ENCODE measurements around the gene PLAC9.

The PLAC9 gene

DNA sequence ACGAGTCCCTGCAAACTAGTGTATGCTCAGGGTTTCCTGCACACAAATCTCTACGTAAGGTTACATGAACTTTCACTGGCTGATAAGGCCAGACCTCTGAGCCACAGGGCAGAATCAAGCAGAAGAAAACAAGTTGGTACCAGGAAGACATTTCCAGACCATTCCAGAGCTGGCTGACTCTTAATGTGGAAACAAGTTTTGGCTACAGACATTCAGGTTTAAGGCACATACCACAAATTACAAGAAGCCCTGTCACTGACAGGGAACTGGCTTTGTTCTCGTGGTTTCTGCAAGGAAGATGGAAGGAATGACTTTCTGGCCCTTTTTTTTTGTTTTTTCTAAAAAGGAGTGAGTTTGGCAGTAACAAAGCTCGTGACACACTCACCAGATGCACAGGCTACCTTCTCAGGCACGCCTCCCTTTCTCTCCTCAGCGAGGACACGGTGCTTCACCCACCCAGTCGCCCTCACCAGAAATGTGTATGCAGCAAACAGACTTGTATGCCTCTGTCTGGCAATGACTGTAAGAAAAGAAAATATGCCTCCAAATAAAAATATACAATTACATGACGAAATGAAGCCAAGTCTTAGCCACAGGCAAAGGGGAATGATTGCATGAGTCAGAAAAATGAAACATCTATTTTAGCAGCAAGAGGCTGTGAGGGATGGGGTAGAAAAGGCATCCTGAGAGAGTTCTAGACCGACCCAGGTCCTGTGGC, 22.6 kb downstream of the PLAC9 start:
- no peak overlapping the region for H3K4me3 ChIP-seq (ENCODE audit: low read depth, low read length)
- no peaks in the 10 kb centered on the region for H3K4me1 ChIP-seq (ENCODE audit: control insufficient read depth, insufficient read depth, low read length)
- H3K9ac ChIP-seq (ENCODE audit: low read depth, low read length): no peak overlapping the region
- H3K36me3 ChIP-seq (ENCODE audit: control insufficient read depth, insufficient read depth, low read length): peaks cover 24% of the 10 kb centered on the region
- H3K9me3 ChIP-seq (ENCODE audit: control insufficient read depth, insufficient read depth, low read length): no peaks in the 10 kb centered on the region
- H3K27me3 ChIP-seq (ENCODE audit: control insufficient read depth, insufficient read depth, low read length): no peaks in the 10 kb centered on the region

DNA sequence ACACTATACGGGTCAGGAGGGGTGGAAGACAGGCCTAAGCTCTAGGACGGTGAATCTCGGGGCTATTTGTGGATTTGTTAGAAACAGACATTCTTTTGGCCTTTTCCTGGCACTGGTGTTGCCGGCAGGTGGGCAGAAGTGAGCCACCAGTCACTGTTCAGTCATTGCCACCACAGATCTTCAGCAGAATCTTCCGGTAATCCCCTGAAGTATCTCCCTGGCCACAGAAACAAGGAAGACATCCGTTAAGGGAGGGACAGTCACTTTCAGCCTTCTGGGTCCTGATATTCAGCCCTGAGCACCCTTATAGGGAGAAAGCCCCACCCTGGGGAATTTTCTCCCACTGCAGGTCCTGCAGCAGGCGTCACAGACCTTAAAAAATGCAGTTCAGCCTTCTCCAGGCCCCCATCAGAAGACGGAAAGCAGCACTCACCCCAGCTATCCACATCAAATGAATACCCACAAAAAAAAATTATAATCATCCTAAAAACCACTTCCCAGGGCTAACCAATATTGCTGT, 23.2 kb downstream of the PLAC9 start:
- Histone ChIP-seq H3K36me3 (ENCODE audit: control insufficient read depth, insufficient read depth, low read length) (peaks cover 24% of the 10 kb centered on the region), H3K9me3 (ENCODE audit: control insufficient read depth, insufficient read depth, low read length) (no peaks in the 10 kb centered on the region), H3K9ac (ENCODE audit: low read depth, low read length) (no peak overlapping the region), H3K4me1 (ENCODE audit: control insufficient read depth, insufficient read depth, low read length) (no peaks in the 10 kb centered on the region), H3K4me3 (ENCODE audit: low read depth, low read length) (no peak overlapping the region), H3K27me3 (ENCODE audit: control insufficient read depth, insufficient read depth, low read length) (no peaks in the 10 kb centered on the region)

DNA sequence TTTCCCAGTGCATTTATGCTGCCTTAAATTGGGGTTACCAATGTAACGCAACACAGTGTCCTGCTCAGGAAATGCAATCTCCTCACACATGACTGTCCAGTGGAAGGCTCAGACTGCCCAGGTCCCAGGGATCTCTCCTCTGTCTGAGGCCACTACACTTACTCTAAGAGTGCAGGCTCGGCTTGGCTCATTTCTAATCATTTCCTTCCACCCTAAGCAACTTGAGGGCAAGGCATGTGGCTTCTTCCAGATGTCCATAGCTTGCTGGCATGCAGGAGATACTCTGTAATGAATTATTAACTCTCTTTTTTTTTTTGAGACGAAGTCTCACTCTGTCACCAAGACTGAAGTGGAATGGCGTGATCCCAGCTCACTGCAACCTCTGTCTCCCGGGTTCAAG, 23.7 kb downstream of the PLAC9 start:
- Histone ChIP-seq H3K9ac (ENCODE audit: low read depth, low read length) (no peak overlapping the region), H3K36me3 (ENCODE audit: control insufficient read depth, insufficient read depth, low read length) (peaks cover 24% of the 10 kb centered on the region), H3K4me3 (ENCODE audit: low read depth, low read length) (no peak overlapping the region), H3K27me3 (ENCODE audit: control insufficient read depth, insufficient read depth, low read length) (no peaks in the 10 kb centered on the region), H3K4me1 (ENCODE audit: control insufficient read depth, insufficient read depth, low read length) (no peaks in the 10 kb centered on the region), H3K9me3 (ENCODE audit: control insufficient read depth, insufficient read depth, low read length) (no peaks in the 10 kb centered on the region)

DNA sequence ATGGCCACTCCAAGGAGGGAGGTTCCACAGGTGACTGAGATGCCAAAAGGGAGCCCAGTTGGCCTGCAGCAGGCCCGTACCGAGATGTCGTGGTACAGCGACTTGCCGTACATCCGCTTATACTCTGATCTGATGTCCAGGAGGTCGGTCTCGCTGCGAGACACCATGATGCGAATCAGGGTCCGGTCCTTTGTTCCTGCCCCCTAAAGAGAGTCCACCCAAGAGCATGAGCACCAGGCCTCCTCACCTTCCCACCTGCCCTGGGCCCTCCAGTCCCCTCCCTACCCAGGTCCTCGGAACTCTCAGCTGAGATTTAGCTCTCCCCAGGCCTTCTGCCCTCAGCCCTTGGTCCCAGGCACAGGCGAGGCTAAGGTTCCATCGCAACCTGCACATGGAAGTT, 25.0 kb downstream of the PLAC9 start:
- no peaks in the 10 kb centered on the region for H3K9me3 ChIP-seq (ENCODE audit: control insufficient read depth, insufficient read depth, low read length)
- H3K27me3 ChIP-seq (ENCODE audit: control insufficient read depth, insufficient read depth, low read length): no peaks in the 10 kb centered on the region
- H3K9ac ChIP-seq (ENCODE audit: low read depth, low read length): no peak overlapping the region
- H3K36me3 ChIP-seq (ENCODE audit: control insufficient read depth, insufficient read depth, low read length): peaks cover 24% of the 10 kb centered on the region
- peaks cover 3% of the 10 kb centered on the region for H3K4me1 ChIP-seq (ENCODE audit: control insufficient read depth, insufficient read depth, low read length)
- no peak overlapping the region for H3K4me3 ChIP-seq (ENCODE audit: low read depth, low read length)

DNA sequence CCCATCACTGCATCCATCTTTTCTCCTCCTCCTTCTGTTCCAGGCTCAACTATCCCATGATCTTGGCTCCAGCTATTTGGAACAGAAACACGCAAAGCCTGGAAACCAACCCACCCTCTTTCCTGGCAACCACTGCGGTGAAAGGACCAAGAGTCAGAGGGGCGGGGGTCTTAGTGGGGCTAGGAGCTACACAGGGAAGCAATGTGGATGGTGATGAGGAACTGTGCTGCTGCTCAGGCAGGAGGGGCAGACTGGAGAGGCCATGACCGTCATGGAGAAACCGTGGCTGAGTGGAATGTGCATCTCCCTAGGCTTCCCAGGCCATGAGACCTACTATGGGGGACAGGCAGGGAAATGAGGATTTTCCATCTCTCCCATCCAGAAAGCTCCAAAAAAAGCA, 25.6 kb downstream of the PLAC9 start:
- no peak overlapping the region for H3K4me3 ChIP-seq (ENCODE audit: low read depth, low read length)
- H3K9me3 ChIP-seq (ENCODE audit: control insufficient read depth, insufficient read depth, low read length): no peaks in the 10 kb centered on the region
- H3K9ac ChIP-seq (ENCODE audit: low read depth, low read length): no peak overlapping the region
- peaks cover 3% of the 10 kb centered on the region for H3K4me1 ChIP-seq (ENCODE audit: control insufficient read depth, insufficient read depth, low read length)
- peaks cover 24% of the 10 kb centered on the region for H3K36me3 ChIP-seq (ENCODE audit: control insufficient read depth, insufficient read depth, low read length)
- no peaks in the 10 kb centered on the region for H3K27me3 ChIP-seq (ENCODE audit: control insufficient read depth, insufficient read depth, low read length)

DNA sequence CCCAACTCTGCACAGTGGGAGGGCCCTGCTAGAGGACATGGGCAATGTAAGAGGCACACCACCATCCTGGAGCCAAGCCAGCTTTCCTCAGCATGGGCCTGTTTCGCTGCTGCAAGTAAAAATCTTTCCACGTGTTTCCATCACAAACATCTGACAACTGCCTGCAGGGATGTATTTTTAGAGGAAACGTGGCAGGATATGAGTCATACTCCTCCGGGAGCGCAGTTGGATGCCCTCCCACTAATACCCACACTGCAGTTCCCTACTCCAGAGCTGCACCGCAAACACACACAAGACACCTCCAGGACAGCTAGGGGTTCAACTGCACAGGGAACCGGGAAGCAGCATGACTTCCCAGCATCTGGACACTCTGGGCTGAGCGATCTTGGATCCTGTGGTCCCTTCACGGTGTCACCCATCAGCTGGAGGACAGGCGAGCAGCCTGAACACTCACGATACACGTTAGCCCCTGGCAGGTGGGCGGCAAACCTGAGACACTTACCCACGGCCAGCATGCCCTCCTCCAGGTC, 26.1 kb downstream of the PLAC9 start:
- no peaks in the 10 kb centered on the region for H3K27me3 ChIP-seq (ENCODE audit: control insufficient read depth, insufficient read depth, low read length)
- no peaks in the 10 kb centered on the region for H3K9me3 ChIP-seq (ENCODE audit: control insufficient read depth, insufficient read depth, low read length)
- H3K9ac ChIP-seq (ENCODE audit: low read depth, low read length): no peak overlapping the region
- H3K4me3 ChIP-seq (ENCODE audit: low read depth, low read length): no peak overlapping the region
- peaks cover 24% of the 10 kb centered on the region for H3K36me3 ChIP-seq (ENCODE audit: control insufficient read depth, insufficient read depth, low read length)
- peaks cover 3% of the 10 kb centered on the region for H3K4me1 ChIP-seq (ENCODE audit: control insufficient read depth, insufficient read depth, low read length)

DNA sequence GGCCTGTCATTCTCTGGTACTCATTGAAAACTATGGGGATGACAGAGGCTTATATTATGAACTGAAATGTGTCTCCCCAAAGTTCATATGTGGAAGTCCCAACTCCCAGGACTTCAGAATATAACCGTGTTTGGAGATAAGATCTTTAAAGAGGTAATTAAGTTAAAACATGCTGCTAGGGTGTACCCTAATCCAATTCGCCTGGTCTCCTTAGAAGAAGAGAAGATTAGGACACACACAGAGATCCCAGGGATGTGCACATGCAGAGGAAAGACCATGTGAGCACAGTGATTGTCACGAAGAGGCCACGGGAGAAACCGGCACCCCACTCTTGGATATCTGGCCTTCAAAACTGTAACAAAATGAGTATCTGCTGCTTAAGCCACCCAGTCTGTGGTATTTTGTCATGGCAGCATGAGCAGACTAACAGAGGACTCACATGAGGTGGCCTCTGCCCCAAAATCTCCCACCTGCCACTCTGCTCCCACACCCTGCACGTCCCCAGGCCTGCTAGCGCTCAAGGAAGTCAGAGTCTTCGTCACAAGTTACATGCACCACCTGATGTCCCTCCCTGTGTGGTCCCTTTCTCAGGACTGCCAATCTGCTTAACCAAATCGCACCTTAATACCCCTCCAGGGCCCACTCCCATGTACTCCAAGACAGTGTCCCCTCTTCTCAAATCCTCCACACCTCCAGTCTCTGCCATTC, 26.8 kb downstream of the PLAC9 start:
- peaks cover 27% of the 10 kb centered on the region for H3K36me3 ChIP-seq (ENCODE audit: control insufficient read depth, insufficient read depth, low read length)
- H3K9ac ChIP-seq (ENCODE audit: low read depth, low read length): no peak overlapping the region

DNA sequence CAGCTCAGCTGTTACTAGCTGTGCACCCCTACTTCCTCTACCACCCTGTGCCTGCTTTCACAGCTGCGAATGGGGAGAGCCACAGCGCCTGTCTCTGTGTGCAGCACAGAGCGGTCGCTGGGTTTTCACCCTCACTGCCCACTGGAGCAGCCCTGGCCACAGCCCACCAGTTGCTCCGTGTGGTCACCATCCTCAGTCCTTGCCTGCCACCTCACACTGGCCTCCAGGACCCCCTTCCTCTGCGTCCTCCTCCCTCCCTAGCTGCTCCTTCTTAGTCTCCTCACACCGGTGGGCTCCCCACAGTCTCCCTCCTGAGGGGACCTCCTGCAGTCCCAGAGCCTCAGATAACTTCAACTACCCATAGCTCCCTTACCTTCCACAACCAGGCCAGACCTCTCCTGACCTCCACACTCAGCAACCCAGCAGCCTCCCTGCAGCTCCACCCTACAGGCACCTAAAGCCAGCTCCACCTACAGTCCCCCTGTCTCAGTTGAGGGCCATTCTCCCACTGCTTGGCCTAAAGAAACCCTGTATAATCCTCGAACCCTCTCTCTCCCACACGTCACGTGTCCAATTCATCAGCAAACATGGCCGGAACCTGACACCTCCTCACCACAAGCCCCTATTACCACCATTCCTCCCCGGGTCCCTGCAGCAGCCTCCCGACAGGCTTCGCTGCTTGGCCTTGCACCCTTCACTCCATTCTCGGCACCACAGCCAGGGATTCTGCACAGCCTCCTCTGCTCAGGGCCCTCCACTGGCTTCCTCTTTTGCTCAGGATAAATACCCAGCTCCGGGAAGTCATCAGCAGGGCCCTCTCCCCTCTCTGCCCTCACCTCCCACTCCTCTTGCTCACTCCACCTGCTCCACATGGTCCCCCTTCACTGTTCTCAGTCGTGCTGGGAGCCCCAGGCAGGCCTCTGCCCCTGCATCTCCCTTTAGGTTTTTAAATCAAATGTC, 28.1 kb downstream of the PLAC9 start:
- no peaks in the 10 kb centered on the region for H3K9me3 ChIP-seq (ENCODE audit: control insufficient read depth, insufficient read depth, low read length)
- H3K4me3 ChIP-seq (ENCODE audit: low read depth, low read length): no peak overlapping the region
- no peak overlapping the region for H3K9ac ChIP-seq (ENCODE audit: low read depth, low read length)
- H3K27me3 ChIP-seq (ENCODE audit: control insufficient read depth, insufficient read depth, low read length): no peaks in the 10 kb centered on the region
- peaks cover 3% of the 10 kb centered on the region for H3K4me1 ChIP-seq (ENCODE audit: control insufficient read depth, insufficient read depth, low read length)
- peaks cover 20% of the 10 kb centered on the region for H3K36me3 ChIP-seq (ENCODE audit: control insufficient read depth, insufficient read depth, low read length)

More for the DNA sequence above, 26.8 kb downstream of the PLAC9 start:
- H3K27me3 ChIP-seq (ENCODE audit: control insufficient read depth, insufficient read depth, low read length): no peaks in the 10 kb centered on the region
- H3K9me3 ChIP-seq (ENCODE audit: control insufficient read depth, insufficient read depth, low read length): no peaks in the 10 kb centered on the region
- peaks cover 3% of the 10 kb centered on the region for H3K4me1 ChIP-seq (ENCODE audit: control insufficient read depth, insufficient read depth, low read length)
- H3K4me3 ChIP-seq (ENCODE audit: low read depth, low read length): no peak overlapping the region

DNA sequence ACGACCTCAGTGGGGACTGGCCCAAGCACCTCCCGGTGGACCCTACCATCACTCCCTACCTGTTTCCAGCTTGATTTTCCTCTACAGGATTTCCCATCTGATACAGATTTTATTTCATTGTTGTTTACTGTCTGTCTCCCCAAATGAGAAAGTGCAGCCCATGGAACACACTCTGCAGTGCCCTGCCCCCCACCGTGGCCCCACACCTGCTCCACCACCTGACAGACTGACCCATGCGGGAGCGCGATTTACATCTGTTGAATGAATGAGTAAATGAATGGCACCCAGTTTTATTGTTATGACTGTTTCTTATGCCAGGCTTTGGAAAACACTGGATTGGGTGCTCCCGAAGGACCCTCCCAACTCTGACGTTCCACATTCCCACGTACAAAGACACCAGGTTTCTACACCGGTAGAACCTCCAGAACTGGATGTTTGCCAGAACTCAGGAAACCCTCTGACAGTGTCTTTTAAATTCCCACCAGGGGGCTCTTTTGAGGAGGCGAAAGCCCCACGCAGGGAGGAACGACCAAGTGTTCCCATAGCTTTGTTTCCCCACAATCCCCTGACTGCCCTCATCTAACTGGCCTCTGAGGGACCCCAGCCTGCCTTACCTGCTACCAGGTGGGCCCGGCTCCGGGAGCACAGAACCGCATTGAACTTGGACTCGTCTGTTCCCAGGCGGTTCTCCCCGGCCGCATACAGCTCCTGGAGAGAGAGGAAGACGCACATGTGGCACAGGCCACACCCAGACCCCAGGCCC, 29.0 kb downstream of the PLAC9 start:
- peaks cover 3% of the 10 kb centered on the region for H3K4me1 ChIP-seq (ENCODE audit: control insufficient read depth, insufficient read depth, low read length)
- no peak overlapping the region for H3K4me3 ChIP-seq (ENCODE audit: low read depth, low read length)

DNA sequence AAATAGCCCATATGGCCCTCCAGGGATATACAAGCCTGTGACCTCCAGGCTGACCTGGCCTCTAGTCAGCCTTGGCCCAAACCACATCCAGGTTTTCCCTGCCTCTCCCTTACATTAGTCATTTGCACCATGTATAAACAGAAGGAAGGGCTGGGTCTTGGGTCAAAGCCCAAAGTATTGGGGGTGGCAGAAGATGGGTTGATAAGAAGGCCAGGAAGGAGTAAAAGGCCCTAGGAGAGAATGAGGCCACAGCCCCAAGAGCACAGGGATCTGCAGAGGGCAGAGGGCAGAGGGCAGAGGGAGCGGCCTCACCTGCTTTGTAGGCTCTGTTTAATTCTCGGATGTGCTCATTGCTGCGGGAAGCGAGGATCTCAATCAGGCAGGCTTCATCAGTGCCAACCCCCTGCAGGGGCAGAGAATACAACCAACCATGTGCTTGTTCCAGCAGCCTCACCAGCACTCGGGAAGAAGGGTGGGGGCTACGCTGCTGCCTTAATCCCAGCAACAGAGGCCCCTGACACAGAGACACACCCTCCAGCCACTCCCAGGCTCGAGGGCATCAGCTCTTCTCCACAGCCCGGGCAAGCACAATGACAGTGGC, 31.3 kb downstream of the PLAC9 start:
- H3K27me3 ChIP-seq (ENCODE audit: control insufficient read depth, insufficient read depth, low read length): no peaks in the 10 kb centered on the region
- H3K4me3 ChIP-seq (ENCODE audit: low read depth, low read length): no peak overlapping the region
- H3K9ac ChIP-seq (ENCODE audit: low read depth, low read length): no peak overlapping the region
- H3K9me3 ChIP-seq (ENCODE audit: control insufficient read depth, insufficient read depth, low read length): no peaks in the 10 kb centered on the region
- peaks cover 3% of the 10 kb centered on the region for H3K4me1 ChIP-seq (ENCODE audit: control insufficient read depth, insufficient read depth, low read length)
- H3K36me3 ChIP-seq (ENCODE audit: control insufficient read depth, insufficient read depth, low read length): peaks cover 3% of the 10 kb centered on the region

More for the DNA sequence above, 29.0 kb downstream of the PLAC9 start:
- no peaks in the 10 kb centered on the region for H3K27me3 ChIP-seq (ENCODE audit: control insufficient read depth, insufficient read depth, low read length)
- H3K36me3 ChIP-seq (ENCODE audit: control insufficient read depth, insufficient read depth, low read length): peaks cover 20% of the 10 kb centered on the region
- no peak overlapping the region for H3K9ac ChIP-seq (ENCODE audit: low read depth, low read length)
- no peaks in the 10 kb centered on the region for H3K9me3 ChIP-seq (ENCODE audit: control insufficient read depth, insufficient read depth, low read length)
